HEK293 (cell line): Measurements from ENCODE around the gene LPP.

Experiments
- CTCF ChIA-PET: fragments of 350-600 bp; formaldehyde crosslinking; extraction: SDS; loops from one replicate; lab custom pipeline; 2021; ENCODE audit warnings: antibody characterized with exemption; lab: Yijun Ruan, JAX
- POLR2A ChIA-PET: fragments of 300-600 bp; formaldehyde crosslinking; extraction: SDS; loops from one replicate; lab custom pipeline; 2020; ENCODE audit warnings: antibody characterized with exemption, inconsistent platforms; lab: Yijun Ruan, JAX
- H3K27ac ChIP-seq: fragments of 200-500 bp; sonication (Bioruptor generic); 2 replicates; pipeline ENCODE4 v1.5.1; 2014; ENCODE audit warnings: low read depth, low read length, control low read depth, inconsistent platforms; ENCODE audit errors: extremely low read depth
- H3K36me3 ChIP-seq, 2 experiments: fragments of 200-500 bp in 1 of 2; sonication (Bioruptor generic) in 1 of 2; 1 replicate in 1 of 2; 2 replicates in 1 of 2; pipeline ENCODE4 v1.5.1; 2014 to 2017; ENCODE audit warnings: inconsistent platforms in 2 of 2, low read length in 2 of 2; ENCODE audit not compliant: control insufficient read depth in 2 of 2, insufficient read depth in 1 of 2
- H3K4me1 ChIP-seq: fragments of 200-500 bp; sonication (Bioruptor generic); 2 replicates; pipeline ENCODE4 v1.5.1; 2014; ENCODE audit warnings: mild to moderate bottlenecking, low read length, inconsistent platforms; ENCODE audit not compliant: control insufficient read depth, insufficient read depth
- H3K4me3 ChIP-seq: 2 replicates; pipeline ENCODE4 v1.5.1; 2011; ENCODE audit warnings: low read depth, mild to moderate bottlenecking, control low read depth, low read length, moderate library complexity
- H3K9me3 ChIP-seq: fragments of 200-500 bp; sonication (Bioruptor generic); 2 replicates; pipeline ENCODE4 v1.5.1; 2014; ENCODE audit warnings: low read depth, low read length, inconsistent platforms; ENCODE audit not compliant: control insufficient read depth, insufficient read depth
- FEZF1 ChIP-seq: fragments of 450-650 bp; formaldehyde crosslinking; IDR thresholded peaks from 2 replicates; pipeline ENCODE4 v1.5.1; 2016; ENCODE audit warnings: missing biosample characterization, missing genetic modification characterization
- IKZF3 ChIP-seq: fragments of 450-650 bp; IDR thresholded peaks from 2 replicates; pipeline ENCODE4 v1.5.0; 2018; ENCODE audit warnings: missing biosample characterization, mild to moderate bottlenecking, missing genetic modification characterization, moderate library complexity
- MYNN ChIP-seq: fragments of 450-650 bp; formaldehyde crosslinking; IDR thresholded peaks from 2 replicates; pipeline ENCODE4 v1.5.1; 2016; ENCODE audit warnings: missing biosample characterization, missing genetic modification characterization, borderline replicate concordance
- PRDM1 ChIP-seq: fragments of 450-650 bp; formaldehyde crosslinking; IDR thresholded peaks from 2 replicates; pipeline ENCODE4; 2016; ENCODE audit warnings: missing biosample characterization, missing genetic modification characterization
- SP2 ChIP-seq: fragments of 450-650 bp; formaldehyde crosslinking; IDR thresholded peaks from 2 replicates; pipeline ENCODE4 v1.5.1; 2016; ENCODE audit warnings: missing biosample characterization, missing genetic modification characterization
- SP7 ChIP-seq: fragments of 450-650 bp; formaldehyde crosslinking; IDR thresholded peaks from 2 replicates; pipeline ENCODE4 v1.5.1; 2016; ENCODE audit warnings: missing biosample characterization, missing genetic modification characterization
- ZBTB44 ChIP-seq: fragments of 450-650 bp; IDR thresholded peaks from 2 replicates; pipeline ENCODE4 v1.5.1; 2018; ENCODE audit warnings: missing biosample characterization, mild to moderate bottlenecking, missing genetic modification characterization
- ZBTB48 ChIP-seq: fragments of 450-650 bp; formaldehyde crosslinking; IDR thresholded peaks from 2 replicates; pipeline ENCODE4 v1.5.1; 2016; ENCODE audit warnings: missing biosample characterization, missing genetic modification characterization
- ZFHX2 ChIP-seq: fragments of 450-650 bp; formaldehyde crosslinking; conservative IDR thresholded peaks from 2 replicates; pipeline ENCODE4 v1.5.1; 2016; ENCODE audit warnings: missing biosample characterization, missing genetic modification characterization
- ZNF112 ChIP-seq: fragments of 450-650 bp; formaldehyde crosslinking; IDR thresholded peaks from 2 replicates; pipeline ENCODE4 v1.5.0; 2017; ENCODE audit warnings: missing biosample characterization, missing genetic modification characterization
- ZNF16 ChIP-seq: fragments of 450-650 bp; formaldehyde crosslinking; IDR thresholded peaks from 2 replicates; pipeline ENCODE4 v1.5.1; 2016; ENCODE audit warnings: low read depth, missing biosample characterization, missing genetic modification characterization
- ZNF239 ChIP-seq: fragments of 450-650 bp; formaldehyde crosslinking; IDR thresholded peaks from 2 replicates; pipeline ENCODE4 v1.5.1; 2016; ENCODE audit warnings: missing biosample characterization, missing genetic modification characterization
- ZNF514 ChIP-seq: fragments of 450-650 bp; formaldehyde crosslinking; IDR thresholded peaks from 2 replicates; pipeline ENCODE4 v1.5.1; 2016; ENCODE audit warnings: missing biosample characterization, missing genetic modification characterization
- ZNF596 ChIP-seq: fragments of 450-650 bp; IDR thresholded peaks from 2 replicates; pipeline ENCODE4 v1.5.0; 2018; ENCODE audit warnings: missing biosample characterization, mild to moderate bottlenecking, missing genetic modification characterization, moderate library complexity
- ZNF624 ChIP-seq: fragments of 450-650 bp; formaldehyde crosslinking; IDR thresholded peaks from 2 replicates; pipeline ENCODE4 v1.5.1; 2017; ENCODE audit warnings: missing biosample characterization, missing genetic modification characterization
- ZNF837 ChIP-seq: fragments of 450-650 bp; formaldehyde crosslinking; IDR thresholded peaks from 2 replicates; pipeline ENCODE4 v1.5.1; 2016; ENCODE audit warnings: missing biosample characterization, missing genetic modification characterization
- ZSCAN16 ChIP-seq: fragments of 450-650 bp; formaldehyde crosslinking; IDR thresholded peaks from 2 replicates; pipeline ENCODE4 v1.5.1; 2016; ENCODE audit warnings: missing biosample characterization, missing genetic modification characterization
- TF ChIP-seq, protein P1 (sequence below): fragments of 450-650 bp; formaldehyde crosslinking; IDR thresholded peaks from 2 replicates; pipeline ENCODE4 v1.5.1; 2017; ENCODE audit warnings: missing biosample characterization, missing genetic modification characterization
- TF ChIP-seq, protein P2 (sequence below): fragments of 450-650 bp; formaldehyde crosslinking; IDR thresholded peaks from 2 replicates; pipeline ENCODE4 v1.5.1; 2016; ENCODE audit warnings: missing biosample characterization, missing genetic modification characterization, borderline replicate concordance
- TF ChIP-seq, protein P3 (sequence below): fragments of 450-650 bp; formaldehyde crosslinking; IDR thresholded peaks from 2 replicates; pipeline ENCODE4 v1.5.1; 2016; ENCODE audit warnings: missing biosample characterization, missing genetic modification characterization

The LPP gene

GRCh38 chr3:188282871-188283270 is 128.9 kb downstream of the LPP start:
- ChIA-PET POLR2A (no interaction called here), CTCF (interaction anchor here (0.6 to 1.0 kb wide), 2 partner anchors 12 to 544 kb away, joined by 3 to 5 read pairs; no protein-coding TSS in a partner anchor)
- Histone ChIP-seq H3K36me3 (no peaks in the 10 kb centered on the region), H3K4me3 (no peak overlapping the region), H3K4me1 (peaks cover 2% of the 10 kb centered on the region; the same call in 1 of the 2 replicates), H3K27ac (no peak overlapping the region; the same call in 1 of the 2 replicates), H3K9me3 (no peaks in the 10 kb centered on the region)
- TF ChIP-seq, protein P1, sequence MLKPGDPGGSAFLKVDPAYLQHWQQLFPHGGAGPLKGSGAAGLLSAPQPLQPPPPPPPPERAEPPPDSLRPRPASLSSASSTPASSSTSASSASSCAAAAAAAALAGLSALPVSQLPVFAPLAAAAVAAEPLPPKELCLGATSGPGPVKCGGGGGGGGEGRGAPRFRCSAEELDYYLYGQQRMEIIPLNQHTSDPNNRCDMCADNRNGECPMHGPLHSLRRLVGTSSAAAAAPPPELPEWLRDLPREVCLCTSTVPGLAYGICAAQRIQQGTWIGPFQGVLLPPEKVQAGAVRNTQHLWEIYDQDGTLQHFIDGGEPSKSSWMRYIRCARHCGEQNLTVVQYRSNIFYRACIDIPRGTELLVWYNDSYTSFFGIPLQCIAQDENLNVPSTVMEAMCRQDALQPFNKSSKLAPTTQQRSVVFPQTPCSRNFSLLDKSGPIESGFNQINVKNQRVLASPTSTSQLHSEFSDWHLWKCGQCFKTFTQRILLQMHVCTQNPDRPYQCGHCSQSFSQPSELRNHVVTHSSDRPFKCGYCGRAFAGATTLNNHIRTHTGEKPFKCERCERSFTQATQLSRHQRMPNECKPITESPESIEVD (tag by site-specific recombination): 0 out of 2 replicates have a peak, but pooled peaks have one; percentile 19
- TF ChIP-seq SP2 (tag by site-specific recombination) (no peak), ZBTB44 (tag by site-specific recombination) (no peak), IKZF3 (tag by site-specific recombination) (0 out of 2 replicates have a peak, but pooled peaks have one; percentile 31), ZNF239 (tag by site-specific recombination) (no peak), ZNF596 (tag by site-specific recombination) (0 out of 2 replicates have a peak, but pooled peaks have one; percentile 33), SP7 (no peak), MYNN (tag by site-specific recombination) (no peak), ZFHX2 (no peak), FEZF1 (tag by site-specific recombination) (0 out of 2 replicates have a peak, but pooled peaks have one; percentile 15)
- TF ChIP-seq, protein P2, sequence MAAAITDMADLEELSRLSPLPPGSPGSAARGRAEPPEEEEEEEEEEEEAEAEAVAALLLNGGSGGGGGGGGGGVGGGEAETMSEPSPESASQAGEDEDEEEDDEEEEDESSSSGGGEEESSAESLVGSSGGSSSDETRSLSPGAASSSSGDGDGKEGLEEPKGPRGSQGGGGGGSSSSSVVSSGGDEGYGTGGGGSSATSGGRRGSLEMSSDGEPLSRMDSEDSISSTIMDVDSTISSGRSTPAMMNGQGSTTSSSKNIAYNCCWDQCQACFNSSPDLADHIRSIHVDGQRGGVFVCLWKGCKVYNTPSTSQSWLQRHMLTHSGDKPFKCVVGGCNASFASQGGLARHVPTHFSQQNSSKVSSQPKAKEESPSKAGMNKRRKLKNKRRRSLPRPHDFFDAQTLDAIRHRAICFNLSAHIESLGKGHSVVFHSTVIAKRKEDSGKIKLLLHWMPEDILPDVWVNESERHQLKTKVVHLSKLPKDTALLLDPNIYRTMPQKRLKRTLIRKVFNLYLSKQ (tag by site-specific recombination): no peak
- TF ChIP-seq, protein P3, sequence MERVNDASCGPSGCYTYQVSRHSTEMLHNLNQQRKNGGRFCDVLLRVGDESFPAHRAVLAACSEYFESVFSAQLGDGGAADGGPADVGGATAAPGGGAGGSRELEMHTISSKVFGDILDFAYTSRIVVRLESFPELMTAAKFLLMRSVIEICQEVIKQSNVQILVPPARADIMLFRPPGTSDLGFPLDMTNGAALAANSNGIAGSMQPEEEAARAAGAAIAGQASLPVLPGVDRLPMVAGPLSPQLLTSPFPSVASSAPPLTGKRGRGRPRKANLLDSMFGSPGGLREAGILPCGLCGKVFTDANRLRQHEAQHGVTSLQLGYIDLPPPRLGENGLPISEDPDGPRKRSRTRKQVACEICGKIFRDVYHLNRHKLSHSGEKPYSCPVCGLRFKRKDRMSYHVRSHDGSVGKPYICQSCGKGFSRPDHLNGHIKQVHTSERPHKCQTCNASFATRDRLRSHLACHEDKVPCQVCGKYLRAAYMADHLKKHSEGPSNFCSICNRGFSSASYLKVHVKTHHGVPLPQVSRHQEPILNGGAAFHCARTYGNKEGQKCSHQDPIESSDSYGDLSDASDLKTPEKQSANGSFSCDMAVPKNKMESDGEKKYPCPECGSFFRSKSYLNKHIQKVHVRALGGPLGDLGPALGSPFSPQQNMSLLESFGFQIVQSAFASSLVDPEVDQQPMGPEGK (tag by site-specific recombination): no peak

- H3K36me3 ChIP-seq: no peaks in the 10 kb centered on the region
- ChIA-PET CTCF (interaction anchor here (1.0 kb wide), 1 partner anchor 12 kb away, joined by 3 read pairs; no protein-coding TSS in a partner anchor), POLR2A (no interaction called here)
- no peaks in the 10 kb centered on the region for H3K9me3 ChIP-seq
- TF ChIP-seq PRDM1 (tag by site-specific recombination) (no peak), ZNF16 (tag by site-specific recombination) (no peak), ZNF514 (tag by site-specific recombination) (no peak), ZNF112 (tag by site-specific recombination) (no peak), ZSCAN16 (tag by site-specific recombination) (no peak), ZNF624 (tag by site-specific recombination) (no peak), ZBTB48 (tag by site-specific recombination) (no peak), ZNF837 (tag by site-specific recombination) (no peak), SP7 (no peak)
- H3K4me1 ChIP-seq: peaks cover 2% of the 10 kb centered on the region; the same call in 1 of the 2 replicates
- no peak overlapping the region for H3K27ac ChIP-seq
- H3K4me3 ChIP-seq: no peak overlapping the region
Measured at GRCh38 chr3:188283347-188283746, 129.4 kb downstream of the LPP start.
